Stromal cell of bone marrow (primary cell): ENCODE measurements around the gene COL16A1.
A peak's percentile ranks its signal among the peaks of the same experiment; 100 is the strongest.

ENCODE experiments used
- DNase-seq: peaks from one replicate; pipeline ENCODE4 v3.0.0-alpha.2; 2012; ENCODE audit warnings: low read depth

Gene COL16A1

DNA sequence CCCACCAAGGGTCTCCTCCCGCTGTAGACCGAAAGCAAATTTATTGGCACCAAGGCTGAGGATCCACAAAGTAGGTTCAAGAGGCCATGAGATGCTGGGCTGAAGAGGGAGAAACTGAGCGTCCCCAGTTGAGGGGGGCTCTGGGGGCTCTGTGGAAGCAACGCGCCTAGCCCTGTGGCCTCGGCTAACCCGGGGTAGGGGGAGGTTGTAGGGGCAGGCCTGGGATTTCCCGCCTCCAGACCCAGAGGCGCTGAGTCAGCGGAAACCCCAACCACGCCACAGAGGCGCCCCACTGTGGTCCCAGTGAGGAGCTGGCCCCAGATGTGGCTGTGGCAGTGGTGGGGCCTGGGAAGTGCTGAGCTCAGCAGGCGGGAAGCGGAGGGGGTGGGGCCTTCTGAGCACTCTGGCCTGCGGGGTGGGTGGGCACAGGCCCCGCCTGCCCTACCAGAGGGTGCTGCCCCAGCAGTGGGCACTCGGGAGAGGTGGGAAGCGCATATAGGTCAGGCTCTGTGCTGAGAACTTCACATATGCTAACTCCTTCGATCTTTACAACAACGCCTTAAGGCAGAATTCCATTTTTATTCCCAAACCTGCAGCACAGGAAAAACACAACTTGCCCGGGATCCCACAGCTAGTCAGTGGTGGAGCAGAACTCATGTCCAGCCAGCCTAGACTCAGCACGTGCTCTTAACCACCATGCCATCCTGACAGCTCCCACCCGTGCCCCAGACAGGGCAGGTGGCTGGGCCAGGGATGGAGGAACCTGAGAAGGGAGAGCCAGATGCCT, 1.5 kb upstream of the COL16A1 start:
- no peak for DNase-seq

DNA sequence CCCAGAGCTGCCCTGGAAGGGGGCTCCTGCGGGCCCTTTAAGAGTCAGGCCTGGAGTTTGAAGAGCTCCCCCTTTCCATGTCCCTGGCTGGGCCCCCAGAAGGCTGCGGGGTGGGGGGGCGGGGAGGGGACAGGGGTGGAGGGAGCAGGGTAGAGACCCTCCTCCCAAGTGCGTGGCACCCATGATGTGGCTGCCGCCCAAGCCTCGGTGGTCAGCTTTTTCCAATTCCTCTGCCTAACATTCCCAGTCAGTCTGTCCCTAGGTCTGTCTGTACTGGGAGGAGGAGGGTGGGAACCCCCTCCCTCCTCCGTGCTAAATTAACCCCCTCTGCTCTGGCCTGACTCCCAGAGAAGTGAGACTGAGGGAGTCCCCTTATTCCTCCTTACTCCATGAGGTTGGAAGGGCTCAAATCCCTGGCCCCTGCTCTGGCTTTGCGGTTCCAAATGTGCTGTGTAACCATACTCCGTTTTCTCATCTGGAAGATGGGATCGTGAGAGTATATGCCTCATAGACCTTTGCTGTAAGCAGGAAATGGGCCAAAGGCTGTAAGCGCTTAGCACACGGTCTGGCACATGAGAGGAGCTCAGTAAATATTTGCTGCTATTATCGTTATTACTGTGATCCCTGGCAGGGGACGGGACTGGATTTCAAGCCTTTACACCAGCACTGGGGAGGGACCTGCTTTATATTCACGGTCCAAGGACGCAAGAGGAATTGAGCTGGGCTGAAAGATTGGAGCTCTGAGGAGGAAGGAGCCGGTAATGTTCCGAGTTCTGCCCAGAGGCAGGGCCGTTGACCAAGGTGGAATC, 658 bp upstream of the COL16A1 start:
- DNase-seq = peak; percentile 58

DNA sequence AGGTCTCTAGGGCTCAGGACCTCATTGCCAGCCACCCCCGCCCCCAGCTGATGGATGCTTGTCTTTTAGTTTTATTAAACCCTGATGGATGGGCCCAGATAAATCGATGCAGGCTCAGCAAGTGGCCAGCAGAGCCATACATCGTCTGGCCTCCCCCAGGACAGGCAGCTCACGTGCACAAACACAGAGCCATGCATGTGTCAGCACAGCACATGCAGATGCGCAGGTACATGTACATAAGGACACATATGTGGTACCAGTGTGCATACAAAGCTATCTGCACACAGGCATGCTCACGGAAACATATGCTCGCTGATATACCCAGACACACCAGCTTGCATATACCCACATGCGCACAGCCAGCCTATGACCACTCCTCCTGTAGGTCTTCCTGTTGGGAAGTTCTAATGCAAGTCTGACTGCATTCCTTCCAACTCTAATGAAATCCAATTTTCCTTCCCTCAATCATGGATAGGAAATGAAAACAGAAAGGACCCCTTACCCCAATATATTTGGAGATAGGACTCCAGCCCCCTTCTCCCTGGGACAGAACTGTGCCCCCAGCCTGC, 897 bp downstream of the COL16A1 start:
- DNase-seq = no peak

DNA sequence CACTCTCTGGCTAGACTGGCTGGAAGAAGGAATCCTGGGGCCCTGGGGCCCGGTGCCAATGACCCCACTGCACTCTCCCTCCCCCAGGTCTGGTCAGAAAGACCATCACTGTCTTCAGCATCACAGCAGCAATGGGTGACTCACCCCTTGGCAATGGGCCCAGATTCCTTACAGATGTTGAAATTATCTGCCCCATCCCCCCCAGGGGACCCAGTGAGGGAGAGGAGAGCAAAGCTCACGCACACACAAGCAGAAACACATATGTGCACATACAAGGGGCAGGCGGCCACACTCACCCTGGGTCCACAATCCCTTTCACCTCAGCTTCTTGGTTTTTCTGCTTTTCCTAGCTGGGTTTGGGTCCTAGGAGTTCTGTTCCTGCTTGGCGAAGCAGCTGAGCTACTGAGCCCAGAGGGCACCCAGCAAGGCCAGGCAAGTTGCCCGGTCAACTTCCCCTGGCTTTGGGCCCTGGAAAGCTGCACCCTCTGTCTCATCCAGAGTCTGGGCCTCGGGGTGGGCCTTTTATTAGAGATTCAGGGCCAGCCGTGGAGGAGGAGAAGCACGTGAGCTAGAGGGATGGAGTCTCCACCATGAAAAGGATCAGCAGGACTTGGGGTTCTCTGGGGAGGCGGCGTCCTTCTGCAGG, 2.6 kb downstream of the COL16A1 start:
- DNase-seq = peak; percentile 91

DNA sequence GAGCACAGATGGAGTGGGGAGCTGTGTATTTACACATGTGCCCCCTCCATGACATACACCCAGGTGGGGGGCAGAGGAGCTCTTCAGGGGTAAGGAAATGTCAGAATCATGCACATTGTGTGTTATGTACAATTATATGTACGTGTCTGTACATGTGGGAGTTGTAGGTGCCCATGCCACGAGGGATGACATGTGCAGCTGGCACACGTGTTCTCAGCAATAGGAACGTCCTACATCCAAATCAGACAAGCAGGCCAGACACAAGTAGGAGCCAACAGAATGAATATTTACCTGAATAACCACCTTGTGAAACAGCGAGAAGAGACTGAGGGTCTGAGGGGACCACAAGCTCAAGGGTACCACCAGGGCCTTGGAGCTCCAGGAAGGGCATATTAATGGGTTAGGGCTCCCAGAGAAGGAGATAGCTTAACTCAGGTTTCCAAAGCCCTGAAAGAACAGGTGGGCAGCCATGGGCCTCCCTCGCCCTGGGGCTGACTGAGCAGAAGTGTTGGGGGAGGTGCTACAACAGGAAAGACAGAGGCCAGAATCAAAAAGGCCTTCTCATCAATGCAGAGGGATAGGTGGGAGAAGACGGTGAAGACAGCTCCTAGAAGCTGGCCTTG, 3.2 kb downstream of the COL16A1 start:
- DNase-seq = no peak

DNA sequence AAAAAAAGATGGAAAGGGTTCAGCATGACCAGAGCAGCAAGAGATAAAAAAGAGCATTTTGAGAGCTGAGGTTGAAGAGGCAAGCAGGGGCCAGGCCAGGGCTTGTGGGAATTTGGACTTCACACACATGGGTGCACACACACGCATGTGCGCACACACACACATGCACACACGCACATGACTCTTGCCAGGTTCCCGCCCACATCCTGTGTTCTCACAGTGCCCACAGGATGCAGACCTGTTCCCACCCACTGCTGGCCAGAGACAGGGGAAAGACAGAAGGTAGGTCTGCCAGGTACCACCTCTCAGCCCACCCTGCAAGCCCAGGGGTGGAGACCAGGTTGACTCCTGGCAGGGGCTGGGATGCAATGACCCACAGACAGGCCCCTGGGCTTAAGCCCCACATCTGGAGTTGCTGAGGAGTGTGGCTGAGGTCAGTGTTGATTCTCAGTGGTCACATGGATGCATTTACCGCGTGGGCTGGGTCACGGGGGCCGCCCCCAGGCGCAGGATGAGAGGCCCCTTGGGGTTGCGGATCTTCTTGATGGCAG, 4.4 kb downstream of the COL16A1 start:
- DNase-seq = no peak

DNA sequence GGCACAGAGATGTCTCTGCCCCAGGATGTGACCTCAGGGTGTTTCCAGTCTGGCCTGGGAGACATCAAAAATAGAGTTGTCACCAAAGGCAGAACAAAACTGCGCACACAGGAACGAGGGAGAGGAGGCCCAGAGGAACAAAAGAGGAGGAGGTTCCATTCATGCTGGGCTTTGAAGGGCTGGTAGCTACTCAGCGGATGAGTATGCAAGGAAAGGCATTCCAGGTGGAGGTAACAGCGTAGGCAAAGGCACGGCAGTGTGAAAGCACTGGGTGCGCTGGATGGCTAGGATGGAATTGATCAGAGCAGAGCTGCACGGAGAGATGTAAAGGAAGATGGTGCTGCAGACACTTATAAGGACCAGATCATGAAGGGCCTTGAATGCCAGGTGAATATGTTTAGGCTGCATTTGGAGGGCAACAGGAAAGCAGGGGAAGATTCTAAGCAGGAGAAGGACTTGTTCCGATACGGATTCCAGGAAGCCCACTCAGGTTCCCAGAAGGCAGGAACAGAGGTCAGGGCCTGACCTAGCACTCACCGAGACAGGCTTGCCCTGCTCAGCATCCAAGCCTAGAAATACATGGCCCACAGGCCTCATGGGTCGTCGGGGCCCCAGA, 6.3 kb downstream of the COL16A1 start:
- DNase-seq = no peak

DNA sequence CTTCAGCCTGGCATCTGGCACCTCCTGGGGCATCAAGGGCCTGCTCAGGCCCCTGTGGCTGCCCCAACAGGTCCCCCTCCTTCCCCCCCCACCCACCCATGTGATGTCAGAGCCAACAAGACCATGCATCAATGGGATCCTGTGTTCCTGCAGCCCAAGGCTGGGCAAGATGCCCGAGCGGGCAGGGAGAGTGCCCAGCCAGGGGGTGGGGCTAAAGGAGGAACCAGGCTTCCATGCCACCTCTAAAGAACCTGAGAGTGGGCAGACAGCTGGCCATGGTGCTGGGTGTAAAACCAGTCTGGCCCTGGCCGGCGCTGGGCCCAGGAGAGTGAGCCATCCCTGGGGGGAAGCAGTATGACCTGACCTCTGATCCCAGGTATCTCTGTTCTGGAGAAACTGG, 7.6 kb downstream of the COL16A1 start:
- DNase-seq = no peak

DNA sequence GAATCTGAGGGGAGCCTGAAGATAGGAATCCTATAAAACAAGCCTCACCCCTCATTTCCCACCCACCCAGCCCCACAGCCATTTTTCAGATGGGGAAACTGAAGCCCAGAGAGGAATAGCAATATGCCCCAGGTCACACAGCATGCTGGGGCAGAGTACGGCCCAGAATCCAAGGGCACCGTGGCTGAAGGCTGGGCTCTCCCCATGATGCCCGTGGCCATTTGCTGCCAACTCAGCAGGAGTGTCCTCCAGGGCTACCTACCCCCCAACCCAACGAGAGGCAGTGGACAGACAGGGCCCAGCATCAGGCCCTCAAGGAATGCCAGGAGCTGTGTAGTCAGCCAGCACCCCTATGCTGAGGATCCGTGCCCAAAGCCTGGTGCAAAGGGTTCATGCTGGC, 8.5 kb downstream of the COL16A1 start:
- no peak for DNase-seq

DNA sequence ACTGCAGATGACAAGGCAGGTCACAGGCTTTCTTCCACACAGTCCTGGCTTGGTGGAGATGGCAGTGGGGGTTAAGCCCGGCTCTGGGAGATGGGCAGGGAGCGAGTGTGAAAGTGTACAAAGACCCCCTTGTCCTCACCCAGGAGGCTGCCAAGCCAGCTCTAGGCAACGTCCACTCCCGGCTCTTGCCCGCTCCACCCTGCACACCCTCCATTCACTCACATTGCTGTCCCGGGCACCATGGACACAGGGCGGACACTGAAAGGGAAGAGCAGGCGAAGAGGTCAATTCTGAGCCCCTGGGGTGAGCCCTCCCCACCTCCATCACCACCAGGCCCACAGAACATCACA, 8.9 kb downstream of the COL16A1 start:
- no peak for DNase-seq

DNA sequence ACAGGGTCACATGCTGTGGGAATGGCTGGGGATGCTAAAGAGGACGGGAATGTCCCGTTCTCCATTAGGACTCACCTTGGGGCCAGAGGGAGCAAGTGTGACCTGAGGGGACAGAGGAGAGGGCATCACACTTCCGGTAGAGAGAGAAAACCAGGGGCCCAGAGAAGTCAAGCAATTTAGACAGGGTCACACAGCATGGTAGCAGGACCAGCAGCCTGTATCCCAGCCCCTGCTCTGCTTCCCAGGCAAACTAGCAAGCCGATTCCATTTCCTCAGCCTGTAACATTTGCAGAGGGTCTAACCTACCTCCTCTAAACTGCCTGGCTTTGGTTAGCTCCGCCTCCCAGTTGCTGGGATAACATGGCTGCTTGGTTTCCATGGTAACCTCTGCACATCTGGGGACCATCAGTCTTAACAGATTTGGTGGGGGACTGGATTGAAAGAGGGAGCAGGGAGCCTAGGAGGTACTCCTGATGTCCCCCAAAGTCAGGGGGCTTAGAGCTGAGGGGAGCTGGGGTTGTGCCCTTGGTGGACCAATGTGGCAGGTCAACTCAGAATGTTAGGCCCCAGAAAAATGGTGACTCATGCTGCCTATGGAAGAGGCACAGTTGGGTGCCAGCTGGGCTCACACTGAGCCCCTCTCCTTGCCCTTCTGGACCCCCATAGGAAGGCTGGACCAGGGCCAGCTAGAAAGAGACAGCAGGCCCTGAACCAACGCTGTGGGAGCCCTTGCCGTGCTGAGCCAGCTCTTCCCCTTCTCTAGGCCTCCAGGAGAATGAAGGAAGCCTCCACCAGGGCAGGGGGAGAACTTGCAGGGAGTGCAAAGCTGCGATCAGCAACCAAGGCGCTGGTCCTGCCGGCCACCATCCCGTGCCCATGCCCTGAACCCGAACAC, 9.5 kb downstream of the COL16A1 start:
- DNase-seq = no peak

DNA sequence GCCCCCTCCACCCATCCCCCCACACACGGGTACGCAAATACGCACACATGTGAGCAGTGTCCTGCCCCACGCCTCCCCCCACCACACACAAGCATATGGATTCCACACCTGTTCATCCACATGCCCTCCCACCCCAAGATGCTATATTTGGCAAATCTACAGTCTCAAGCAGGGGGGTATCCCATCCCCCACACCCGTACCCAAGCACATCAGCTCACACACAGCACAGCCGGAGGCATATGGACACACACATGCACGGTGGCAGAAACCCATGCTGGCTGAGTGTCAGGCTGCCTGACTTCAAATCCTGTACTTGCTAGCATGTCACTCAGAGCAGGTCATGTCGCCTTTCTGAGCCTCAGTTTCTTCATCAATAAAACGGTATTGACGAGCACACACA, 10.6 kb downstream of the COL16A1 start:
- DNase-seq = no peak

DNA sequence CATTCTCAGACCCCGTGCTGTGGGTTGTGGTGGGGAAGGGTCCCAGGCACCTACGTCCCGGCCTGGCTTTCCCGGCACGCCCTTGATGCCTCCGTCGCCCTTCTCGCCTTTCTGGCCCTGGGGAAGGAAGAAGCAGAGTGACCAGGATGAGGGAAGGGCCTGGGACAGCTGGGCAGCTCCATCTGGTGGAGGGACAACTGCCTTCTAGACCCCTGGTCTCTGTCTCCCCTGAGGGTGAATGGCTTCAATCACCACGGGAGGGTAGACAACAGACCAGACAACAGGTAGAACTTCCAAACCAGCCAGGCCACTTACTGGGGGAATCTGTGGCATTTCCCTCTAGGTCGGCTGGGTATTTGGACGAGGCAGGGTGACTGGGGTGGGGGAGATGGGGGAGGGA, 11.9 kb downstream of the COL16A1 start:
- no peak for DNase-seq

DNA sequence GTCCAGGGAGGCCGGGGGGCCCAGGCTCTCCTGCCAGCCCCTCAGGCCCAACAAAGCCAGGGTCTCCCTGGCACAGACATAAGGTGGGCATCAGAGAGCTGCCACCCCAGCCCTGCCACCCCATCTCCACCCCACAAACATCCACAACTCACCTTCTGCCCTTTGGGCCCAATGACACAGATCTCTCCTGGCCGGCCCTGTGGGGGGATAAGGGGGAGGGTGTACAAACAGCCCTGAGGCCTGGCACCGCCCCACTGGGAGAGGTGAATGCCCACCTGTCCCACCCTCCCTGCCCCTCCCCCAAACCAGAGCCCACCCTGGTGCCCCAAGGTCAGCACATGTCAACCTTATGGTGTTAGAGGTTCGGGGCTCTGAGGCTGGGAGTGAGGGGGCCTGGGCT, 12.4 kb downstream of the COL16A1 start:
- DNase-seq = no peak

DNA sequence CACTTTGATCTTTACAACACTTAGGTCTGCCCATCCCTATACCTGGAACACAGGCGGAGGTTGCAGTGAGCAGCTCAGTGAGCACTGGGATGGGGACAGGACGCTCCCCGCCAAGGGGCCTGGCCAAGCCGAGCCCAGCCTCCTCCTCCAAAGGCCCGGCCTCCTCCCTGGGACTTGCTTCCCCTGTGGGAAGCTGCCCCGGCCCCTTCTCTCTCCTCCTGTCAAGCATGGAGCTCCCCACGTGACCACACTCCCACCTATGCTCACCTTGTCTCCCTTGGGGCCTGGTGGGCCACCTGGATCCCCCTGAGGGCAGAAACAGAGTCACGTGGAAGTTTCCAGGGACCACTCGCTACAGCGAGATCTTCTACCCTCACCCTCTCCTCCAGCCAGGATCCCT, 12.9 kb downstream of the COL16A1 start:
- no peak for DNase-seq

DNA sequence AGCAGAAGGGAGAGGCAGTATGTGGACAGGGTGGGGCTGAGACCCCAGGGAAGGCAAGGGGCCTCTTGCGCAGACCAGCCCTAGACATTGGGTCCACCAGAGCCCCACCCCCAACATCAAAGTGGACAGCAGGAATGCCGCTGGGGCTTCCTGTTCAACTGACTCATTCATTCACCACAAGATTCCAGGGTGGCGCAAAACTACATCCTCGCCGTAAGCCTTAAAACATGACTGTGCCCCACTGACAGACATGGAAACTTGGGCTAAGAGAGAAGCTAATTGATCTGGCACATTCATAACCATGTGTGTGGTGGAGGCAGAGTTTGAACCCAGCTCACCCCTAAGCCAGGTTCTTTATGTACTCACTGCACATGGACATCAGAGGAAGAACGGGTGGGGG, 14.0 kb downstream of the COL16A1 start:
- DNase-seq = peak; percentile 89

DNA sequence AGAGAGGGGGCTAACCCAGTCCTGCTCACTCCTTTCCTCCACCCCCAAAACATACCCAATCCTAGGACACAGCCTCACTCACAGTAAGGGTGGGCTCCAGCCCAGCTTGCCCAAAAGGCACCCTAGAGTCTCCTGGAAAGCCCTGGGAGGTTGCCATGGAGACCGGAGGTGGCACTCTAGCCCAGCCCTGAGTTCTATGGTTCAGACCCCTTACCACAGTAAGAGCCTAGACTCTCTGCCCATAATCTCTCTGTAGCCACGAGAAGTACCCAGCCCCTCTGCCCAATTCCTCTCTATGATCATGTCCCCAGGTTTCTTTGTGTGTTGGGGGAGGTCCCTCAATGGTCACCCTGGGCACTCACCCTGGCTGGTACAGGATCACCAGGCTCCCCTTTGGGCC, 14.4 kb downstream of the COL16A1 start:
- DNase-seq = no peak

DNA sequence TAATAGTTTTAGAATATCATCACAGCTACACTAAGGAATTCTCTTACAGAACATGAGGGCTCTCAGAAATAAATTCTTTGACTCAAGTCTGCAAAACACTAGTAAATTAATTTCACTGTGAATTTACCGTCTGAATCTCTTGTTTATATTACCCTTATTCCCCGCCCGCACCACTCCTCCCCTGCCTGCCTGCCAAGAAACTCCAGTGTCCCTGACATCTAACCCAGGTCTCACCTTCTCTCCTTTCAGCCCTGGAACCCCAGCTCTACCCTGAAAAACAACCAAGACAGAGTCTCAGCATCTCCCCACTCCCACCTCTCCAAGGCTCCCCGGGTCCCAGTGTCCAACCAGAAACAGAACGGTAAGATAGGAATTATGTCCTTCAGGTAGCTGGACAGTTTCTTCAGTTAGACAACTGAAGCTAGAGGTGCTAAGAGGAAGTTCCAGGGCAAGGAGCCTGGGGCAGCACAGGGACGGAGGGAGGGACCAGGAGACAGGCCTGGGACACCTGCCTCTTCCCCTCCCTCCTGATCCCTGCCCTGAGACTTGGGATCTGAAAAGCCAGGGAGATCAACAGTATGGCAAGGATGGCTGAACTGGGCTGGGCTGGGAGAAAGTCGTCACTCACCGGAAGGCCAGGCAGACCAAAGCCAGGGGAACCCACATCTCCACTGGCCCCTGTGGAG, 15.4 kb downstream of the COL16A1 start:
- DNase-seq = no peak

DNA sequence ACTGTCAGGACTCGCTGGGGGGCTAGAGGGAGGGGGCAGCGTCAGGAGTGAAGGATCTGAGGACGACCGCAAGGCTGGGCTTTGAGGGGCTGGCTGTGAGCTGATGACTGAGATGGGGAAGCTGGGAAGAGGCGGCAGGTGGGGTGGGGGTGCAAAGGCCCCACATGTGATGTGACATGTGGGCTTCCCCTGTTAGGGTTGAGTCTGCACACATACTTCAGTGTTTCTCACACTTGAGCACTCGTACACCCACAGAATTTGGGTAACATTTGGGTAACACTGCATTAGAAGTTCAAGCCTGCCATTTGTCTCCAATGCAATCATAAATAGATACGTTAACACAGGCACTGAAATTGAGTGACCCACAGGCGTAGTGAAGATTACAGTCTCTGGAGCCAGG, 16.2 kb downstream of the COL16A1 start:
- DNase-seq = no peak

DNA sequence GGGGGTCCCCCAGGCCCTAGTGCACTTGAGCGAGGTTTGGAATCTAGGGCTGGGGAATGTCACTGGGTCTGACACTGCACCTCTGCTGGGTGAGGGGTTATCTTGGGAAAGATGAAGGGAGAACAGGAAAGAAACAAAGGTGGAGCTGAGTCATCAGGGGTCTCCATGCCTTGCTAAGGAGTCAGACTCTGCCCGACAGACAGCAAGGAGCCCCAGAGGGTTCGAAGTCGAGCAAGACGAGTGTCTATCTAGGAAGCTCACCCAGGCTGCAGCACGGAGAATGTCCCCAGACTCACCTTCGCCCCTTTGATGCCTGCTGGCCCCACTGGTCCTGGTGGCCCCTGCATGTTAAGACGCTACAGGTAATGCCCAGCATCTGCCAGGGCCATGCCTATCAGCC, 18.0 kb downstream of the COL16A1 start:
- DNase-seq = no peak
